ENCODE data around the gene TPPP3.

- no peak for TF ChIP-seq CTCF (IDR thresholded peaks at IDR 0.05)
- TF ChIP-seq POLR2A (IDR thresholded peaks at IDR 0.05): no peak
Observed at GRCh38 chr16:67429799-67430503, 36.7 kb upstream of the TPPP3 start.

Data from thyroid gland (tissue), 4 donors.